ENCODE data around the gene GRIK4.
A peak's percentile ranks its signal among the peaks of the same experiment; 100 is the strongest.

GRIK4 gene

DNA sequence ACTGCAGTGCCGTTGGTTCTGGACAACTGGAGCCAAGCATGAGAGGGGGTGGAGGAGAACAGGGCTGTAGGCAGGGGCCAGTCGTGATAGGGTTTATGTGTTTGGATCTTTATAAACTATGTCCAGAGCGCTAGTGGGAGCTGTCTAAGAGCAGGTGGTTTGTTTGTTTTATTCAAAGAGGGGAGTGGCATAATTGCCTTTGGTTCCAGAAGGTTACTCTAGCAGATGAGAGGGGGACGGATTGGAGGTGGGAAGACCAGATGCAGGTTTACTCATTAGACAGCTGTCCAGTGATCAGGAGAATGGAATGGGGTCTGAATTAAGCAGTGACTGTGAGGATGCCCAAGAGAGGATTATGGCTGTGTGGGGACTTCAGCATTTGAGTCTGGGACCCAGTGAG is 403.1 kb downstream of the GRIK4 start:
- no peak for DNase-seq (ENCODE audit: low spot score)

DNA sequence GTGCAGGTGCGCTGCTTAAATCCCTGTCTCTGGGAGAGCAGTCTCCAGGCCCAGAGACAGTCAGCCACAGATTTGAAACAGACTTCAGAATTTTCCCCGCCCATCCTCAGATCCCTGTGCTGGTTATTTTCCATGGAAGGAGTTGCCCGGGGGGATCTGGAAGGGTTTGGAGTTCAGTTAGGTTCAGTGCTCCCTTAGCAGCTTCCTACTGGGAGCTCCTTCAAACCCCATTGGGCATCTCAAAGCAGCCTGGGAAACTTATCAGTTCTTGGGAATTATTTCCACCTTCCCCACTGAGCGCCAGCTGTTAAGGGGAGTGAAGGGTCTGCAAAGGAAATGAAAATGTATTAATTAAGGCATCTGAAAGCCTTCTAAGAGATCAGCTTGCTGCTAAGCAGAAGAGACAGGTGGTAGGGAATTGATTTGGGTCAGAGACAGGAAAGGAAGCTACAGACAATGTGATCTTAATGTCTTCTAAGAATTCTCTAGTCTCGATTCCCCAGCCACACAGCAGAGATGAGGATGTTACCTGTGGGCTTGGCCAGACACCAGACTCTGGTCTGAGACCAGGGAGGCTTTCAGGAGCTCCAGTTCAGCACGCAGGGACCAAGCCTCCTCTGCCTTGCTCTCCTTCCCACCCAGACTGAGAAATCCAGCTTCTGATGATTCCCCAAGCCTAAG is 406.2 kb downstream of the GRIK4 start:
- DNase-seq (ENCODE audit: low spot score), result no peak

DNA sequence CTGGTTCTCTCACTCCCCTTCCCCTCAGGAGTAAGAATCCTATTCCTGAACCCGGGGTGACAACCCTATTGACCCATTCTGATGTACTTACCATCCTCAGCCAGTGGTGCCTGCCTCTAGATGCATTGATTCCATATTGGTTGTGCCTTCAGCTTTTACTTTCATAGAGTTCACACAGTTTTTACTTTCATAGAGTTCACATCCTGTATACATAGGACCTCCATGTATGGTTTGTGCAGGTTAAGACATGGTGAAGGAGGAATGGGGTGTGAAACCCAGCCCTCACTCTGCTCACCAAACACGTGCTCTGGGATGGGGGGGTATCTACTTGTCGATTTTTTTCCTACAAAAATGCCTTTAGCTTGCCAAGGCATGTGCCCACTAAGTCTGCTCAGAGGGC is 406.7 kb downstream of the GRIK4 start:
- no peak for DNase-seq (ENCODE audit: low spot score)

DNA sequence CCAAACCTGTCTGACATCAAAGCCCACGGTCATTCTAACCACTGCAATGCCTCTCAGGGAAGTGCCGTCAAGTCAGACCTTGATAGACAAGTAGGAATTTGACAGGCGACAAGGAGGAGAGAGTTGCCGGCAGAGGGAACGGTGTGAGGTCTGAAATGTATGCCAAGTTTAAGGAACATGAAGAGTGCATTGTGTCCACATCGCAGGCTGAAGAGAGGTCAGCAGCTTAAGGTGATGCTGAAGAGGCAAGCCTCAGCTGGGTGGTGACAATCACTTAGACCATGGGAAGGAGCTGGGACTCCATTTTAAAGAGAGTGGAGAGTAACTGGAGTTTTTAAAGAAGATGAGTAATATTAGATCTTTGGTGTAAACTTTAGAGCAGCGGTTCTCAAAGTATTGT is 407.5 kb downstream of the GRIK4 start:
- no peak for DNase-seq (ENCODE audit: low spot score)

DNA sequence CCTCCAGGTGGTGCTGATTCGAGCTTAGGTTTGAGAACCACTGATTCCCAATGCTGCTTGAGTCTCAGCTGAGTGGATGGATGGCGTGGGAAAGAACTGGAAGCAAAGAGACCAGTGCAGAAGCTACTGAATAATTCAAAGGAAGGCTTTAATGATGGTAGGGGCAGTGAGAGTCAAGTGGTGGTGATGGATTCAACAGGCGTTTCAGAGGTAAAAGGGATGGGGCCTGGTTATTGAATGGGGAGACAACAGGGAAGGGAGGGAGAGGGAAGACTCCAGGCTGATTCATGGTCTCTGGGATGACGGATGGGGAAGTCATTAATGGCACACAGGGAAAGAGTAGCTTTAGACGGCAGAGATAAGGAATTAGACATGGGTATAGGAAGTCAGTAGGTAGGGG is 408.0 kb downstream of the GRIK4 start:
- DNase-seq (ENCODE audit: low spot score), result no peak

DNA sequence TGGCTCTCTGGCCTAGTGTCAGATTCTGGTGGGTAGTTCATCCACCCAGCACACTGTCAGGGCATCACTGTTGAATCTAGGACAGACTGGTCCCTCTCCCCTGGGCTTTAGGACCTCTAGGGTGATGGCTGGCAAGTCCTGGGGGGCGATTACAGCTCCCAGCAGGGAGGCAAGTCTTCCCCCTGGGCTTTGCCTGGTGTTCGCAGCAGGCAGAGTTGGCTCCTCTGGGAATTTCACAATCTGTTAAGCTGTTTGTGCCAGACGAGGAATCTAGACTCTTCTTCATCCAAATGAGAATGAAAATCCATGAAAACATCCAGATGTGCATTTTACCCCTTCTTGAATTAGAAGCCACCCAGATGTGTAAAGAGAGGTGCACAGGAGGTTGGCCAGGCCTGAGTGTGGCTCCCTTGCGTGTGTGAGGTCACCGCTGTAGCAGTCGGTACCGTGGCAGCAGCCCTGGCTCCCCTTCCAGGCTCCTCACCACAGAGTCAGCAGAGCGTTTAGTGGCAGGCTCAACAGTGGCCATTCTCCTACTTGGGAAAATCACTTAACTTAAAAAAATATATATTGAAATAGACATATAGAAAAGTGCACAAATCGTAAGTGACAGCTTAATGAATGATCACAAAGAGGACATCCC is 412.4 kb downstream of the GRIK4 start:
- DNase-seq (ENCODE audit: low spot score), result peak; percentile 83

DNA sequence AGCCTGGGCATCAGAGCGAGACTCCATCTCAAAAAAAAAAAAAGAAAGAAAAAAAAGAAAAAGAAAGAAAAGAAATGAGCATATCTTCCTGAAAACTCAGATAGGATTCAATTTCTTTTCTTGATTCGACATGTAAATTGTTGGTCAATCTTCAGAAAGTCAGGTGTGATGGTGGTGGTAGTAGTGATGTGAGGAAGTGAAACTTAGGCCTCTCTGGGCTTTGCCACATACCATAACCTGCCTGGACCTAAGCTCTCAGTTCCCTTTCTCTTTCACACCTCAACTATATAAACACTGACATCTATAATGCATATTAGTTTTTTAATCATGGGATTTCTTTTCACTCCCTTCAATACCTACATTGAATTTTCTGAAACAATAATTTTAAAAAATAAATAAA is 414.4 kb downstream of the GRIK4 start:
- DNase-seq (ENCODE audit: low spot score), result no peak

DNA sequence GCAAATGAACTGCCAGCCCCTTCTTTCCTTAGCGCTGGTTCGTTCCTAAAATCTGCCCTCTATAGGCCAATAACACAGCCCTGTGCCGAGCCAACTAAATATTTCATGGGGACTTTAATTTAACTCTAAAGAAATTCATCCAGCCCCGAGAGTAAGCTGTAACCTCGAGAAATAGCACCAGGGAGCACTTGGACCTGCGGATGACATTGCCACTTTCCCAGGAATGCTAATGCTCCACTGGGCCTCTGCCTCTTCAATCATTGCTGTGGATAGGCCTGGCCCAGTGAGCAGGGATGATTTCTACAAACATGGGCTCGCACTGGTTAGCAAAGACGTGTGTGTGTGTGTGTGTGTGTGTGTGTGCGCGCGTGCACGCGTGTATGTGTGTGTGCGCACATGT is 417.1 kb downstream of the GRIK4 start:
- no peak for DNase-seq (ENCODE audit: low spot score)

DNA sequence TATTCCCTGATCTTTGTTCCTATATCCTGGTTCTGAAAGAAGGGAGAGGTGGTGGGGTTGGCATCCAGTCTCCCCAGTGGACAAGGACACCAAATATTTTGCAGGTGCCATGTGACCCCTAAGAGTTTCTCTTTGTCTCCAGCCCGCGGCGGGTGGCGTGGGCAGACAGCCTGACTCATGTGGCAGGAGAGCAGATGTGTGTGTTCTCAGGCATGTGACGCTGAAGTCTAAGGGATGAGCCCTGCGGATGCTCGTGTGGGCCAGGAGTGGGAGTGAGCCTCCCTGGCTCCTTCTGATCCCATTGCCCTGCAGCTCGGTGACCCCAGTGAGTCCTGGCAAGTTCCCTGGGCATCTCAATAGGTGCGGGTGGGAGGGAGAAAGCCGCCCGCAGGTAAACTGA is 417.5 kb downstream of the GRIK4 start:
- peak; percentile 40 for DNase-seq (ENCODE audit: low spot score)

DNA sequence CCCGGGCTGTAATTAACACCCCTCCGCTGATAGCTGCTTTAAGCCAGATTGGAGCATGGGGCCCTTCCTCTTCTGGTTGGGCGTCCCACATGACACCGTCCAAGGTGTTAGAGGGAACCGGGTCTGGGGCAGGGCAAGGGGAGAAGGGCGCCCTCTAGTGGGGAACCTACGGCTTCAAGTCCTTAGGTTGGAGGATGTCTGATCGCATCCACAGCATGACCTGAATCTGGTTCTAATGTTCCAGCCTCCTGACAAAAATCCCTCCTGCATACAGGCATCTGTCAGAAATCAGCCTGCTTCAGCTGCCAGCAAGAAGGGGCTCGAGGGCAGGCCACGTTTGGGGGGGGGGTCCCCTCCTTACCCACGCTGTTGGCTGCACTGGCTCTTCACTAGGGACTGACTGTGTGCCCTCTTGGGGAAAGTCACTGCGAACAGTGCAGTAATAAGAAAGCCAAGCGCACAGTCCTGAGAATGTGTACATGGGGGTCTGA is 418.2 kb downstream of the GRIK4 start:
- DNase-seq (ENCODE audit: low spot score), result peak; percentile 86

DNA sequence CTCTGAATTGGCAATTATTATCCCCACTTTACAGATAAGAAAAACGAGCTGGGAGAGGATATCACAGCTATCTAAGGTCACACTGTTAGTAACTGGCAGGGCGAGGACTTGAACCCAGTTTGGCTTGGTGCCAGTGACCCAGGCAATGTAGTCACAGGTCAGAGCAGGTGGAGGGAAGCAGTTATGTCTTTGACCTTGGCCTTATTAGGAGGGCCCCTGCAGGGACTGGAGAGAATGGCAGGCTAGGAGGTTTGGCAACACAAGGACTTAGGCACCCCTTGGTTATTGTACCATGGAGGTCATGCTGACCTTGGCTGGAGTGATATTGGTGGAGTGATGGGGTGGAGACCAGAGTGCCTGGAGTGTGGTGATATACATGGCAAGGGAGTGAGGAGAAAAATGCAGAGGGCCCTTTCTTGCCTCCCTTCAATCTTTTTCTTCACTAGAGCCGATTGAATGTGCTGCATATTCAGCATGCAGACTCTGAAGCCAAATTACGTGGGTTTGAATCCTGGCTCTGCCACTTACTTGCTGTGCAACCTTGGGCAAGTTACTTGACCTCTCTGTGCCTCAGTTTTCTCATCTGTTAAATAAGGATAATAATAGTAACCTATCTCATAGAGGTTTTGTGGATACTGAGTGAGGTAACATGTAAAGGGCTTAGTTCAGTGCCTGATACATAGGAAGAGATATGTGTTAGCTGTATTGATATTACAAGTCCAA is 419.7 kb downstream of the GRIK4 start:
- no peak for DNase-seq (ENCODE audit: low spot score)

DNA sequence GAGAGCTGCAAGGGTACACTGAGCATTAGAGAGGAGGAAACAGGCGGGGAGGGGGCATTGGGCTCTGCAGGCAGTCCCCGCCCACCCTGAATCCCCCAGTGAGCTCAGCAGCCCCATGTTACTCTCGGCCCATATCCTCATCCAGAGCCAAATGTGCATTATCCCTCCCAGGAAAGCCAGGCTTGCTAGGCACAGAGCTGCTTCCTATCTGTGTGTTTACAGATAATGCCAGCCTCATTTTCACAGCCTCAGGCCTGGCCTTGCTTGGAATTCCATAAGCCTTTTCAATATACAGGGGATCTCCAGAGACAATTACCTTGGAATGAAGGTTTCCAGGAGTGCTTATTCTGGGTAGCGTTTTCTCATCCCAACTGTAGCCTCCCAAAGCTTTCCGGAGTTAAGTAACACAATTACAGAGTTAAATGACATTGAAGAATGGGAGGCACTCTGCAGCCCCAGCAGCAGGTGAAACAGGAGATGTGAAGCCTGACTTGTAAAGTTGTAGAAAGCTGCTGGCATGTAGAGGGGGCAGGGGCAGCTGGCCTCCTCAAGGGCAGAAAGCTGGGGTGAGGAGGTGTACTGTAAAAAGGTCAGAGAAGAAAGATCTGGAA is 420.9 kb downstream of the GRIK4 start:
- no peak for DNase-seq (ENCODE audit: low spot score)

DNA sequence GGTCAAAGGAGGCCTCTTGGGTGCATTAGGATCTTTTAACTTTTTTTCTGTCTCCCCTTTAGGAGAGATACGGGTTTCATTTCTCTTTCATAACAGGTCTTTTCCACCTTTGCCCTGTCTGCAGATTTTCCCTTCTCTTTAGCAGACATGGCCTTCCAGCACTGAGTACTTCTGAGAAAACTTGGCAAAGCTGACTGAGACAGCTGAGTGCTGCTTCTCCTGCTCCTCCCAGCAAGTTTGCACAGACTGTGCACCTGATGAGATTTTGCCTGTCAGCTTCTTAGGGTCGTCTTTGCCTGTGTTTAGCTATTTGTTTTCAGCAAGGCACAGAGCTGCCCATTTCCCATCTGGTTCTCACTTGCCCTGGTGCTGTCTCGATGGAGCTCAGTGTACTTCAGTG is 424.8 kb downstream of the GRIK4 start:
- DNase-seq (ENCODE audit: low spot score), result no peak

DNA sequence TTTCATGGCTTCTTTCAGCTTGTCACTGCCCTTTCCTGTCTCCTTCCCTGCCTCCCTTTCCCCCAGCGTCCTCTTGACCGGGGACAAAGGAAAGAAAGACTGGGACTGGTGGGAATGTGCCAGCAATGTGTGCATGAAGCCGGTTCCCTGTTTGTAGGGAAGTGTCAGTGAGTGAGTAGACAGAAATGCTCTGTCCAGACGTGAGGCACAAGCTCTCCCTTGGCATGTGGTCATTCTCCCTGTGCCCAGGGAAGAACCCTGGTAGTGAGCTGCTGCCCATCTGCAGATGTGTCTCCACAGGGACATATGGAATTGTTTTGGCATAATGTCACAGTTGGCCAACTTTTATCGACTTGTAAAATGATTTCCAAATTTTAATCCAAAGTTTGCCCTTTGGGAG is 426.0 kb downstream of the GRIK4 start:
- no peak for DNase-seq (ENCODE audit: low spot score)

DNA sequence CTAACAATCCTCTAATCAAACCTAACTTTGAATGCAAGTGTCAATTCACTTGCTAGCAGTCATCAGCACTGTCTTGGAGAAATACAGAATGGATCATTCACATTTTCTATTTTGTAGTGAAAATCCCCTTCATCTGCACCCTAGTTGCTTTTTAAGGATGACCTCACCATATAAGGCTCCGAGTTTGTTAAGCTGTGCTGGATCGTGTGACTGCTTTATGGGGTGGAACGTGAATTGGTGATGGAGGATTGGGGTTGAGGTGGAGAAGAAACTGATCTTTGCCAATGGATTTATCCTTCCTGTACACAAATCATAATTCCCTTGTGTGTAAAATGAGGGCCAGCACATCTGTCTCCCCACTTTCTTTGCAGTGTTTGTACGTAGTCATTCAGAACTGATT is 426.7 kb downstream of the GRIK4 start:
- DNase-seq (ENCODE audit: low spot score), result no peak

DNA sequence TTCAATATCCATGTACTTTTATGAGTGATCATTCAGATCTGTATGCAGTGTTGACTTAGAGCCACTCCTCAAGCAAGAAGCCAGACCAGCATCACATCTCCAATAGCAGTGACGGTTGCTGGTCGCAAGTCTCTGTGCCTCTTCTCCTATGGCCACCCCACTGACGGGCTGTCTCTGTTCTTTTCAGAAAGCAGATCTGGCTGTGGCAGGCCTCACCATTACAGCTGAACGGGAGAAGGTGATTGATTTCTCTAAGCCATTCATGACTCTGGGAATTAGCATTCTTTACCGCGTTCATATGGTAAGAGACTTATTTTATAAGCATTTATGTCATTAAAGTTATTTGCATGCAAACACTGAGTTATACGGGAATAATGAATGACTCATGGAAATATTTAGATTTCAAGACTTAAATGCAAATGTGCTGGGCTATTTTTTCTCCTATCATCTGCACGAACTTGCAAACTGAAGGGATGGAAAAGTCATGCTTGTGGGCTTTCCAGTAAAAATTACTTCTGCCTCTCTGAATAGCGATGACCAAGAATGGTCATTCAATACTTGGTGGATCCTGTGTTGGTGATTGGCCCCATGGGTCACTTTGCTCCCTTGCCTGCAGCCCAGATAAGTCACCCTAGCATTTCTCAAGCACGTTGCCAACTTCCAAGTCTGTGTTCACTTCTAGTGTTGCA is 428.8 kb downstream of the GRIK4 start:
- DNase-seq (ENCODE audit: low spot score), result no peak

DNA sequence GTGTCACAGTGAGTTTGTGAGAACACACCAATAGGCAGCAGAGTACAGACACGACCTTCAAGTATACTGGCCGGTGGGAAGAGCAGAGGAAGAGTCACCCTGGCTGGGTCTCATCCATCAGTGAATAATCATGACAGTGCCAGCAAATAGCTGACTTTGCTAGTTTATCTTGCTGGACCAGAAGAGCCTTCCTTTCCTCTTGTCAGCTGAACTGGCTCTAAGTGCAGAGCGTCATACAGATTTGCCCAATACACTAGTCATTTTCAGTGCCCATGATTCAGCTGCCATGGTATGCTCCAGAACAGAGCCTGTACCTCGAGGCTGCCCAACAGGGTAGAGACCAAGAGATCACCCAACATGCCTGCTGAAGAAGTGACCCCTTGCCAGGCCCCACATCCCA is 429.5 kb downstream of the GRIK4 start:
- DNase-seq (ENCODE audit: low spot score), result no peak

DNA sequence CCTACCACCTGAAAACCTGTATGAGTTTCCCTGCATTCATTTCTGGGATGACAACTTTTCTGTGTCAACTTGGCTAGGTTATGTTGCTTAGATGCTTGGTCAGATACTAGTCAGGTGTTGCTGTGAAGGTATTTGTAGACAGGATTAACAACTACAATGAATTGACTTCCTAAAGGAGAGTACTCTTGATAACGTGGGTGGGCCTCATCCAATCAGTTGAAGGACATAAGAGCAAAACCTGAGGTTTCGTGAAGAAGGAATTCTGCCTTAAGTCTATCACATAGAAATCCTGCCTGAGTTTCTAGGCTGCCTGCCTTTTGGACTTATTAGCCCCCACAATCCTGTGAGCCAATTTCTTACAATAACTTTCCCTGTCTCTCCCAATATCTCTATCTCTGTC is 431.2 kb downstream of the GRIK4 start:
- DNase-seq (ENCODE audit: low spot score), result no peak

DNA sequence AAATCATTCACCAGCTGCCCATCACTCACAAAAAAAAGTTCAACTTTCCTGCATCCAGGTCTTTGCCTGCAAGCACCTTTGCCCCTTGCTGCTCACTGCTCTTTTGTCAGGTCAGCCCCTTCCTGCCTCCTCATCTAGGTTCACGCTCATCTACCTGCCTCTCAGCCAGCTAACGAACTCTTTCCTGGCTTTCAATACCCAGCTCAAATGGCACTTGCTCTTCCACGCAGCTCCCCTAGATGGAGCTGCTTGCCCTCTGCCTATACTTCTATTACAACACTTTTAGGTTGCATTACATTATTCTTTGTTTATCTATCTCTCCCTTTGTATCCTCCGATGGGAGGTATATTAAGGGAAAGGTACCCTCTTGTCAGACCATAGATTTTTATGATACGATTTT is 433.5 kb downstream of the GRIK4 start:
- DNase-seq (ENCODE audit: low spot score), result no peak

DNA sequence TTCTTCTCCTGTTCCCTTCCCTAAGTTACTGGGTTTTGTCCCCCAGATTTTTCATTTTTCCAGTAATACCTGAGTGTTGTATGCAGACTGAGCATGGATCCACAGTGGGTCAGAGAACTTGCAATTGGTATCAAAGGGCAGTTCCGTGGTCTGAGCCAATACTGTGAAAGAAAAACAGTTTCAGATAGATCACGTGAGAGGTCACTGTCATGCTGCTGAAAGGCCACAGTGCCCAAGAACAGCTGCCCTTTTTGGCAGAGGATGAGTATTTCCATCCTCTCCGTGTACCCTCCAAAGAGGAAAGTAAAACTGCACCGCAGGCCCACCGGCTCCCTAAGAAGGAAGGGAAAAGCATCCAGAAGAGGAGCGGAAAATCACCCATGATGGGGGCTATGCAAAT is 439.3 kb downstream of the GRIK4 start:
- no peak for DNase-seq (ENCODE audit: low spot score)

DNA sequence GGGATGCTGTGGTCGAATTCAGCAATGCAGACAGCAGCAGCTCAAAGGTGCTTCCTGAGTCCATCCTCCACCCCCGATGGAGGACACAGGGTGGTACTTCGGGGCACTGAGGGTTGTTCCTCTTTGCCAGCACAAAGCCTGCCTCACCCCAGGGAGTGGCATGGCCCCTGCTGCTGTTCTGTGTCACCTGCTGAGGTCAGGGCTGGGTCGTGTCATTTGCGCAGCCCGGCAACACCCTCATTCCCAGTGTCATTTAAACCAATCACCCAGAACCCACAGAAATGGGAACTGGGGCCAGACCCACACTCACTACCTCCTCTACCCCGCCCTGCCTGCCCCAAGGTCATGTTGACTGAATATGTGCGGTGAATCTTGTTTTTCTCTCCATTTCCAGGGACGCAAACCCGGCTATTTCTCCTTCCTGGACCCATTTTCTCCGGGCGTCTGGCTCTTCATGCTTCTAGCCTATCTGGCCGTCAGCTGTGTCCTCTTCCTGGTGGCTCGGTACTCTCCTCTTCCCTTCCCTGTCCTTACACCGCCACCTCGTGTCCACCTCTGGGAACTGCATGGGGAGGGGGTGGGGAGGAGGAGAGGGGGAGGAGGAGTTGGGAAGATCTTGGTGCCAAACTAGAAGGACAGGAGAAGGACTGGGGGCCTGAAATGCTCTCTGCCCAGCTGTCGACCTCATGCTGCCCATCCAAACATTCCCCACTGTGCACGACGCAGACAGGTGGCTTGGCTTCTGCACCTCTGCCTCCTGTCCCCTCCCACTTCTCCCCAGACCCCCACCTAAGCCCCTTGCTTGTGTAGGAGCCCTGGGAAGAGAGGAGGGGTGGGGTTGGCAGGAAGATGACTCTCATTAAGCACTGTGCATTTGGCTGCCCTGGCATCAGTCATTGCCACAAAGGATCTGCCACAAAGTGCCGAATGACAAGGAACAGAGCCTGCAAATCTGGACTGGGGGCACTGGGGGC is 441.2 kb downstream of the GRIK4 start:
- DNase-seq (ENCODE audit: low spot score), result peak; percentile 86

All from D341Med (cell line).